Liver (tissue), 9 donors: Measurements from ENCODE around the gene FSCB. TPM values are rescaled to one million over a fixed set of nuclear protein-coding genes. Genes with fewer than 3 reads are reported as not detected.

Experiments used
- DNase-seq: peaks from one replicate; pipeline ENCODE4 v3.0.0-alpha.2; 2017; ENCODE audit warnings: low spot score
- H3K27ac ChIP-seq, 2 donors: one replicate each; pipeline ENCODE4 v1.7.0; 2013; ENCODE audit warnings: inconsistent platforms in 2 of 2, low read length in 2 of 2, control low read depth in 1 of 2, low read depth in 1 of 2, mild to moderate bottlenecking in 1 of 2
- H3K27me3 ChIP-seq, 4 donors: one replicate each; pipeline versions ENCODE4 v1.6.1 to v1.7.0; 2013; ENCODE audit warnings: low read length in 3 of 4, inconsistent platforms in 1 of 4, mild to moderate bottlenecking in 1 of 4, moderate library complexity in 1 of 4; ENCODE audit not compliant: control insufficient read depth in 4 of 4, insufficient read depth in 4 of 4
- H3K36me3 ChIP-seq, 4 donors: one replicate each; pipeline versions ENCODE4 v1.6.1 to v1.7.0; 2013; ENCODE audit warnings: low read length in 3 of 4, mild to moderate bottlenecking in 3 of 4, low read depth in 1 of 4, moderate library complexity in 1 of 4; ENCODE audit not compliant: control insufficient read depth in 4 of 4, insufficient read depth in 3 of 4
- H3K4me1 ChIP-seq, 4 donors: one replicate each; pipeline versions ENCODE4 v1.6.1 to v1.7.0; 2013; ENCODE audit warnings: low read length in 3 of 4, mild to moderate bottlenecking in 3 of 4, moderate library complexity in 1 of 4; ENCODE audit not compliant: control insufficient read depth in 4 of 4, insufficient read depth in 4 of 4
- H3K4me3 ChIP-seq, 3 donors: one replicate each; pipeline versions ENCODE4 v1.6.1 to v1.7.0; 2013; ENCODE audit warnings: low read length in 3 of 3, control low read depth in 1 of 3, low read depth in 1 of 3, mild to moderate bottlenecking in 1 of 3
- H3K9ac ChIP-seq, 2 donors: one replicate each; pipeline ENCODE4 v1.7.0; 2013; ENCODE audit warnings: low read length in 2 of 2, mild to moderate bottlenecking in 2 of 2, moderate library complexity in 2 of 2, control low read depth in 1 of 2, low read depth in 1 of 2
- H3K9me3 ChIP-seq, 4 donors: one replicate each; pipeline versions ENCODE4 v1.6.1 to v1.7.0; 2013; ENCODE audit warnings: low read length in 3 of 4; ENCODE audit not compliant: control insufficient read depth in 4 of 4
- ATF3 ChIP-seq: IDR thresholded peaks from 2 replicates; pipeline ENCODE4 v1.6.1; 2016; ENCODE audit warnings: antibody characterized with exemption
- CTCF ChIP-seq: fragments of 150-350 bp; IDR thresholded peaks from 2 replicates; pipeline ENCODE4 v1.5.1; 2017; ENCODE audit warnings: improper control_type of control experiment, low read depth, low read length; ENCODE audit not compliant: missing input control
- EGR1 ChIP-seq, 2 donors: IDR thresholded peaks; 2 replicates each; pipeline ENCODE4 v1.6.1; 2016 to 2018; ENCODE audit warnings: antibody characterized with exemption in 2 of 2, low read depth in 2 of 2
- FOXA1 ChIP-seq: IDR thresholded peaks from 2 replicates; pipeline ENCODE4 v1.6.1; 2016; ENCODE audit warnings: antibody characterized with exemption
- FOXA2 ChIP-seq: IDR thresholded peaks from 2 replicates; pipeline ENCODE4 v1.6.1; 2016; ENCODE audit warnings: antibody characterized with exemption
- GABPA ChIP-seq, 2 donors: IDR thresholded peaks in 1 of 2; conservative IDR thresholded peaks in 1 of 2; 2 replicates each; pipeline ENCODE4 v1.6.1; 2016; ENCODE audit warnings: antibody characterized with exemption in 2 of 2, mild to moderate bottlenecking in 1 of 2, moderate library complexity in 1 of 2
- HNF4G ChIP-seq: IDR thresholded peaks from 2 replicates; pipeline ENCODE4 v1.6.1; 2016; ENCODE audit warnings: antibody characterized with exemption
- JUND ChIP-seq, 2 donors: IDR thresholded peaks; 2 replicates each; pipeline ENCODE4 v1.6.1; 2016; ENCODE audit warnings: antibody characterized with exemption in 2 of 2
- MAX ChIP-seq: IDR thresholded peaks from 2 replicates; pipeline ENCODE4 v1.6.1; 2016; ENCODE audit warnings: antibody characterized with exemption
- NR2F2 ChIP-seq: IDR thresholded peaks from 2 replicates; pipeline ENCODE4 v1.6.1; 2016; ENCODE audit warnings: antibody characterized with exemption
- RAD21 ChIP-seq, 2 donors: IDR thresholded peaks; 2 replicates each; pipeline ENCODE4 v1.6.1; 2016; ENCODE audit warnings: antibody characterized with exemption in 2 of 2, mild to moderate bottlenecking in 2 of 2
- REST ChIP-seq: IDR thresholded peaks from 2 replicates; pipeline ENCODE4 v1.6.1; 2016; ENCODE audit warnings: antibody characterized with exemption, mild to moderate bottlenecking
- RXRA ChIP-seq, 2 donors: IDR thresholded peaks; 2 replicates each; pipeline ENCODE4 v1.6.1; 2017 to 2018; ENCODE audit warnings: antibody characterized with exemption in 2 of 2, mild to moderate bottlenecking in 1 of 2
- SP1 ChIP-seq: IDR thresholded peaks from 2 replicates; pipeline ENCODE4 v1.6.1; 2018; ENCODE audit warnings: antibody characterized with exemption, mild to moderate bottlenecking
- TAF1 ChIP-seq: conservative IDR thresholded peaks from 2 replicates; pipeline ENCODE4 v1.6.1; 2016; ENCODE audit warnings: antibody characterized with exemption, mild to moderate bottlenecking
- YY1 ChIP-seq: IDR thresholded peaks from 2 replicates; pipeline ENCODE4 v1.6.1; 2016; ENCODE audit warnings: antibody characterized with exemption, mild to moderate bottlenecking
- ZBTB33 ChIP-seq: IDR thresholded peaks from 2 replicates; pipeline ENCODE4 v1.6.1; 2016; ENCODE audit warnings: antibody characterized with exemption
- WGBS: extraction: QIAGEN DNeasy Blood & Tissue Kit; methylation state at CpG from one replicate; pipeline ENCODE4 v1.1.7; 2013; 5-methylcytosine and 5-hydroxymethylcytosine counted together
- polyA plus RNA-seq, 2 donors: library from polyadenylated mRNA; stranded (reverse) in 1 of 2; unstranded in 1 of 2; fragments of 200-250 nt in 1 of 2; fragments of >200 nt in 1 of 2; fragmentation: Nextera tagmentation in 1 of 2; extraction: Ambion mirVana in 1 of 2; gene quantifications; one replicate each; pipeline versions ENCODE4 v1.2.1 to v1.2.3, GENCODE V29; 2013 to 2015
- total RNA-seq, 2 donors: library from RNA; depleted of rRNA; stranded (reverse); fragments of >200 nt; gene quantifications; one replicate each; pipeline ENCODE4 v1.2.3, GENCODE V29; 2014
- donor health status: healthy.
- donor health status: healthy.
- donor health status: healthy.
- donor health status: healthy.
- donor health status: healthy.

The FSCB gene
- total and polyA plus RNA-seq, 4 donors, result not detected

- 79% methylated on average over 4 of the region's 4 CpGs for WGBS
- Histone ChIP-seq H3K36me3 (no peaks in the 10 kb centered on the region), H3K9ac (no peak overlapping the region), H3K9me3 (no peaks in the 10 kb centered on the region), H3K4me3 (no peak overlapping the region), H3K27ac (no peak overlapping the region), H3K4me1 (no peaks in the 10 kb centered on the region), H3K27me3 (no peaks in the 10 kb centered on the region)
- TF ChIP-seq SP1 (no peak), EGR1 (IDR thresholded peaks at IDR 0.05; ENCODE audit: low read depth in 2 of 2) (no peak), TAF1 (no peak), NR2F2 (no peak), REST (no peak), GABPA (IDR thresholded peaks at IDR 0.05 in 1 of 2, conservative IDR thresholded peaks at IDR 0.05 in 1 of 2) (no peak), FOXA1 (no peak), MAX (no peak), ZBTB33 (no peak), FOXA2 (no peak), YY1 (no peak), RAD21 (IDR thresholded peaks at IDR 0.05) (no peak), HNF4G (no peak), JUND (IDR thresholded peaks at IDR 0.05) (no peak), CTCF (no peak), ATF3 (no peak), RXRA (IDR thresholded peaks at IDR 0.05) (no peak)
- no peak for DNase-seq
Observed at GRCh38 chr14:44463356-44464004, 43.6 kb downstream of the FSCB start.
